Measurements from ENCODE around the gene CCNB1IP1.

GRCh38 chr14:20306079-20306423, 27.0 kb downstream of the CCNB1IP1 start:
- TF ChIP-seq POLR2AphosphoS5 (IDR thresholded peaks at IDR 0.05; ENCODE audit: low read depth, low read length), result no peak
- TF ChIP-seq POLR2A (IDR thresholded peaks at IDR 0.05; ENCODE audit: low read depth, low read length), result no peak
- no peak for TF ChIP-seq TAF1 (IDR thresholded peaks at IDR 0.05; ENCODE audit: low read depth, low read length)
- no peak for TF ChIP-seq POU2F2 (IDR thresholded peaks at IDR 0.05; ENCODE audit: low read depth, low read length)

Data from GM12891 (cell line).